Measurements from ENCODE around the gene TBX10.
"Not testable (repeated sequence)": the region's sequence is repeated elsewhere in the genome, so short reads cannot be mapped to it uniquely, and the experiment has no call there.

The TBX10 gene

DNA sequence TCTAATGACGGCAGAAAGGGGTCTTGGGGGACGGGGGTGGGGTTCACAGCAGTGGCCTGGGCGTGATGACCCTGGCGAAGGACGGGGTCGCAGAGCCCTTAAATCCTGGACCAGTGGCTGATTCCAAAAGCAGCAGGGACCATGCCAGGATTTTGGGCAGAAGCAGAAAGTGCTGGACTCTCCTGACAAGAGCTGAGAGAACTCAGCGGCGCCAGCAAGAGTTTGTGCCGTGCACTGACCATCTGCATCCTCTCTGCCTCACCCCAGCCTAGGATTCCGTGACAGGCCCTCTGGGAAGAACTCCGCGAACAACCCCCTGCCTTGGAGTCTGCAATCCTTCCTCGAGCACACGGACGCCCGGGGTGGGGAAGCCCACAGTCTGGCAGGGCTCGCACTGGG lies 33.5 kb downstream of the TBX10 start:
- Histone ChIP-seq H3K4me3 (ENCODE audit: low read length) (peak overlapping the region; percentile 89), H3K4me1 (ENCODE audit: control insufficient read depth, low read depth, low read length) (peaks cover 9% of the 10 kb centered on the region), H3K36me3 (ENCODE audit: control insufficient read depth, low read depth, low read length) (peaks cover 21% of the 10 kb centered on the region), H3K9me3 (ENCODE audit: control insufficient read depth, low read depth, low read length) (no peaks in the 10 kb centered on the region), H3K9ac (ENCODE audit: low read length) (peak overlapping the region; percentile 30), H3K27ac (ENCODE audit: low read length) (no peak overlapping the region), H3K27me3 (ENCODE audit: control insufficient read depth, insufficient read depth, low read length) (peaks cover 11% of the 10 kb centered on the region)

DNA sequence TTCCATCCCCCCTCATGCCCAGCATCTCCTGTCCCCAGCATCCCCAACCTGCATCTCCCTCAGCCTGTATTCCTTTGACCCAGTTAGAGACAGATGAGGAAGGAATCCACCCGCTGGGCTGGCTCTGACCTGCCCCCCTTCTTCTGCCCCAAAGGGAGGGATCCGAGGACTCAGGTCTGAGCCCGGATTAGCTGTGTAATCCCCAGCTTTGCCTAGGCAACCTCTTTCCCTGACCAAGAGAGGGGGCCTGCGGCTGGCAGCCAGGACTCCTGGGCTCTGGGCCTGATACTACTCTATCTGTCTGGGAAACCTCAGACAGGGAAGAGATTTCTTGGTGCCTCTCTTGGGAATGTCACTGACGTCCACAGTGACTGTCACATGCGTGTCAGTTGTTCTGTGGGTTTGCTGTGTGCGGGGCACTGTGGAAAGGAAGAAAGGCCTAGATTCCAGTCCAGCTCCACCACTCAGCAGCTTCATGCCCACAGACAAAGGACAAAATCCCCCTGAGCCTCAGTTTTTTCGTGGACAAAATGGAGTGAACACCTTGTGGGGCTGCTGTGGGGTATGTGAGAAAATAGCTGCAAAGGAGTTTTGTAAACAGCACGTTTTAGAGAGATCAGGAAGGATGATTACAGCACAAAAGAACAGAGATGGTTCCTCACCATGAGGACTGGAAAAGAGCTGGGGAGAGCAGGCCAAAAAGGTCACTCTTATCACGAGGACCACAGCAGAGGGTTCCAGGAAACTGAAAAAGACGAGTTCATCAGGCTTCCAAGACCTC lies 34.1 kb downstream of the TBX10 start:
- Histone ChIP-seq H3K4me1 (ENCODE audit: control insufficient read depth, low read depth, low read length) (peaks cover 9% of the 10 kb centered on the region), H3K9me3 (ENCODE audit: control insufficient read depth, low read depth, low read length) (no peaks in the 10 kb centered on the region), H3K9ac (ENCODE audit: low read length) (no peak overlapping the region), H3K36me3 (ENCODE audit: control insufficient read depth, low read depth, low read length) (peaks cover 20% of the 10 kb centered on the region), H3K27ac (ENCODE audit: low read length) (no peak overlapping the region), H3K27me3 (ENCODE audit: control insufficient read depth, insufficient read depth, low read length) (peaks cover 11% of the 10 kb centered on the region), H3K4me3 (ENCODE audit: low read length) (no peak overlapping the region)

DNA sequence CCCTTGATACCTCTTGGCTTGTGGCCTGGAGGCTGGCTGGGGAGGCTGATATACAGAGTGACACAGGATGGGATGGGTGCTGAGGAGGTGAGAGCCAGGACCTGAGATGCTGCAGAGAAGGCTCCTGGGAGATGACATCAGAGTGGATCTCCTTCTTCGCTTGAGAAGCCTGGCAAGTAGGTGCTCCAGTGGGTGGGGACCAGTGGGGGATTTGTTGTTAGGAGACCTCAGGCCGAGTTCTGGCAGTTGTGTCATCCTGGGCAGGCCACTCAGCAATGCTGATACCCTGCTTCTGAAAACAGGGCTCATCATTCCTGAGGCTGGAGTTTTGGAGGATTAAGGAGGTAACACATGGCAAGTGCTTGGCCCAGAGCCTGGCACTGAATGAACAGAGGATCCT lies 34.7 kb downstream of the TBX10 start:
- Histone ChIP-seq H3K27me3 (ENCODE audit: control insufficient read depth, insufficient read depth, low read length) (peaks cover 11% of the 10 kb centered on the region), H3K27ac (ENCODE audit: low read length) (no peak overlapping the region), H3K4me1 (ENCODE audit: control insufficient read depth, low read depth, low read length) (peaks cover 9% of the 10 kb centered on the region), H3K4me3 (ENCODE audit: low read length) (no peak overlapping the region), H3K36me3 (ENCODE audit: control insufficient read depth, low read depth, low read length) (peaks cover 14% of the 10 kb centered on the region), H3K9me3 (ENCODE audit: control insufficient read depth, low read depth, low read length) (no peaks in the 10 kb centered on the region), H3K9ac (ENCODE audit: low read length) (no peak overlapping the region)

DNA sequence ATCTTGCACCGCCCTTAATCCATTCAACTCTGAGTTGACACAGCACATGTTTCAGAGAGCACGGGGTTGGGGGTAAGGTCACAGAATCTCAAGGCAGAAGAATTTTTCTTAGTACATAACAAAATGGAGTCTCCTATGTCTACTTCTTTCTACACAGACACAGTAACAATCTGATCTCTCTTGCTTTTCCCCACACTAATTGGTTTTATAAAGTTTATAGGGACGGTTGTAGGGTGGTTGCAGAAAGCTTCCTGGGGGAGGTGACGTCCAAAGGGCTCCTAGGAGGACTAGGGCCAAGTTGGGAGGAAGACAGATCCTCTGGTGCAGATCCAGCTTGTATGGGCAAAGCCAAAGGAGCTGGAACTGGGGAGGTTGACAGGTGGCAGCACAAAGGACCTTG lies 35.4 kb downstream of the TBX10 start:
- H3K9me3 ChIP-seq (ENCODE audit: control insufficient read depth, low read depth, low read length); H3K36me3 ChIP-seq (ENCODE audit: control insufficient read depth, low read depth, low read length); H3K4me3 ChIP-seq (ENCODE audit: low read length); H3K27ac ChIP-seq (ENCODE audit: low read length); H3K4me1 ChIP-seq (ENCODE audit: control insufficient read depth, low read depth, low read length); H3K9ac ChIP-seq (ENCODE audit: low read length): not testable (repeated sequence)
- peaks cover 11% of the 10 kb centered on the region for H3K27me3 ChIP-seq (ENCODE audit: control insufficient read depth, insufficient read depth, low read length)

DNA sequence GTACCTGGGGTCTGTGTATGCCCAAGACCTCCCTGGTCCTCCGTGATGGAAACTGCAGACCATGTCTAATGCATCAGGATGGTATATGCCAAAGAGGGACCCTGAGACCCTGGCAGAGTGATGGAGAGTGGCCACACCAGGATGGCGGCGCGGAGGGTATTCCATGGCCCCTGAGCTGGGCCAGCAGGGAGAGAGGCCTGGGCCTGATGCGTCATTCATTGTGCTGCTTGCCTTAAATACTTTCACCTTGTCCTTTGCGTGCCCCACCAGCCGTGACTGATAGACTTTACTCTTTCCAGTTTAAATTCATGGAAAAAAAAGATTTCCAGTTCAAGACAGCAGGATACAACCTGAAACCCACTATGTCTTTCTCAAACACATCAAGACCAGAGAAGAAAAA lies 38.5 kb downstream of the TBX10 start:
- peaks cover 10% of the 10 kb centered on the region for H3K27me3 ChIP-seq (ENCODE audit: control insufficient read depth, insufficient read depth, low read length)
- H3K36me3 ChIP-seq (ENCODE audit: control insufficient read depth, low read depth, low read length), result no peaks in the 10 kb centered on the region
- H3K4me3 ChIP-seq (ENCODE audit: low read length), result no peak overlapping the region
- H3K9ac ChIP-seq (ENCODE audit: low read length), result no peak overlapping the region
- peaks cover 4% of the 10 kb centered on the region for H3K9me3 ChIP-seq (ENCODE audit: control insufficient read depth, low read depth, low read length)
- H3K4me1 ChIP-seq (ENCODE audit: control insufficient read depth, low read depth, low read length), result peaks cover 5% of the 10 kb centered on the region
- H3K27ac ChIP-seq (ENCODE audit: low read length), result no peak overlapping the region

DNA sequence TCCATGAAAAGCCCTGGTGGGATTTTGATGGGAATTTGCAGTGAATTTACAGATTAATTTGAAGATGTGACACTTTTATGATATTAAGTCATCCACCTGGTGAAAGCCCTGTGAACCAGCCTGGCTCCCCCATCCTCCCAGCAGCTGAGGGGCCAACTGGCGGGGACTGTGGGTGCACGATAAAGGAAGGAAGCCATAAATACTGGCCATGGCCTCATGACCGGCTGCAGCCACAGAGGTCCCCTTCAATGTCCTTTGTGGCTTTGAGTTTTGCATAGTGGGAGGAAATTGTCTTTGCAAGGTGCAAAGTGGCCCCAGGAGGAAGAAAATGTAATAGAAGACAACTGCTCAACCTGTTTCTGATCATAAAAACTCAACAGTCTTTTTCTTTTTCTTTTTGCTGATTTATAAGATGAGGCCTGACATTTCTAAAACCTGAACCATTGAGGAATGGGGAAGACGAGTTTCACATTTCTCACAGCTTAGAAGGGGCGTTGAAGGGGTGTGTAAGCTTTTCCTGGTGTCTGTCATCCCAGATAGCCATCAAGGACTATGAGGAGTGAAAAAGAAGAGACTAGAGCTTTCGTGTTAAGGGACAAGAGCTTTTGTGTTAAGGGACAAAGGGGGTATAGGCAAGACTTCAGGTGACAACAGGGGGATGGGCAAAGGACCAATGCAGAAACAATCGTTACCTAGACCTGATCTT lies 39.1 kb downstream of the TBX10 start:
- H3K9me3 ChIP-seq (ENCODE audit: control insufficient read depth, low read depth, low read length), result peaks cover 4% of the 10 kb centered on the region
- peaks cover 4% of the 10 kb centered on the region for H3K27me3 ChIP-seq (ENCODE audit: control insufficient read depth, insufficient read depth, low read length)
- no peak overlapping the region for H3K27ac ChIP-seq (ENCODE audit: low read length)
- no peaks in the 10 kb centered on the region for H3K36me3 ChIP-seq (ENCODE audit: control insufficient read depth, low read depth, low read length)
- H3K4me3 ChIP-seq (ENCODE audit: low read length), result no peak overlapping the region
- H3K4me1 ChIP-seq (ENCODE audit: control insufficient read depth, low read depth, low read length), result no peaks in the 10 kb centered on the region
- no peak overlapping the region for H3K9ac ChIP-seq (ENCODE audit: low read length)

DNA sequence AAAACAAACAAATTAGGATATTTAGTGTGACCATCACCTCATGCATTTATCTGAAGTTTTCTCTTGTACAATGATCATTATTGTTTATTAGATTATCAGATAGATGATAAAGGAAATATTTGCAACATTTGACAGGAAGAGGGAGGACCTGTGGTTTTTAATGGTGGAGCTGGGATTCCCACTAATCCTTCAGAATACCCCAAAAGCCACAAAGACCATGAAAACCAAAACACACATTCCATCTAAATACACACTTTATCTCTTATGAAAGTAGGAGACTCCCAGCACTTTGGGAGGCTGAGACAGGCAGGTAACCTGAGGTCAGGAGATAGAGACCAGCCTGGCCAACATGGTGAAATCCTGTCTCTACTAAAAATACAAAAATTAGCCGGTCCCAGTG lies 40.4 kb downstream of the TBX10 start:
- no peaks in the 10 kb centered on the region for H3K27me3 ChIP-seq (ENCODE audit: control insufficient read depth, insufficient read depth, low read length)
- H3K4me3 ChIP-seq (ENCODE audit: low read length), result no peak overlapping the region
- no peak overlapping the region for H3K9ac ChIP-seq (ENCODE audit: low read length)
- H3K27ac ChIP-seq (ENCODE audit: low read length), result no peak overlapping the region
- H3K4me1 ChIP-seq (ENCODE audit: control insufficient read depth, low read depth, low read length), result no peaks in the 10 kb centered on the region
- H3K9me3 ChIP-seq (ENCODE audit: control insufficient read depth, low read depth, low read length), result peaks cover 4% of the 10 kb centered on the region
- H3K36me3 ChIP-seq (ENCODE audit: control insufficient read depth, low read depth, low read length), result no peaks in the 10 kb centered on the region

DNA sequence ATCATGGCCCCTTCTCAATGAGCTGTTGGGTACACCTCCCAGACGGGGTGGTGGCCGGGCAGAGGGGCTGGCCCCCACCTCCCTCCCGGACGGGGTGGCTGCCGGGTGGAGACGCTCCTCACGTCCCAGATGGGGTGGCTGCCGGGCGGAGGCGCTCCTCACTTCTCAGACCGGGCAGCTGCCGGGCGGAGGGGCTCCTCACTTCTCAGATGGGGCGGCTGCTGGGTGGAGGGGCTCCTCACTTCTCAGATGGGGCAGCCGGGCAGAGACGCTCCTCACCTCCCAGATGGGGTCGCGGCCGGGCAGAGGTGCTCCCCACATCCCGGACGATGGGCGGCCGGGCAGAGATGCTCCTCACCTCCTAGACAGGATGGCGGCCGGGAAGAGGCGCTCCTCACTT lies 41.6 kb downstream of the TBX10 start:
- H3K4me3 ChIP-seq (ENCODE audit: low read length); H3K4me1 ChIP-seq (ENCODE audit: control insufficient read depth, low read depth, low read length); H3K9me3 ChIP-seq (ENCODE audit: control insufficient read depth, low read depth, low read length): not testable (repeated sequence)

DNA sequence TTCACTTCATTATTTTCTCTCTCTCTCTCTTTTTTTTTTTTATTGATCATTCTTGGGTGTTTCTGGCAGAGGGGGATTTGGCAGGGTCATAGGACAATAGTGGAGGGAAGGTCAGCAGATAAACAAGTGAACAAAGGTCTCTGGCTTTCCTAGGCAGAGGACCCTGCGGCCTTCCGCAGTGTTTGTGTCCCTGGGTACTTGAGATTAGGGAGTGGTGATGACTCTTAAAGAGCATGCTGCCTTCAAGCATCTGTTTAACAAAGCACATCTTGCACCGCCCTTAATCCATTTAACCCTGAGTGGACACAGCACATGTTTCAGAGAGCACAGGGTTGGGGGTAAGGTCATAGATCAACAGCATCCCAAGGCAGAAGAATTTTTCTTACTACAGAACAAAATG lies 42.1 kb downstream of the TBX10 start:
- not testable (repeated sequence) for H3K4me3 ChIP-seq (ENCODE audit: low read length); H3K27ac ChIP-seq (ENCODE audit: low read length); H3K4me1 ChIP-seq (ENCODE audit: control insufficient read depth, low read depth, low read length); H3K9me3 ChIP-seq (ENCODE audit: control insufficient read depth, low read depth, low read length); H3K27me3 ChIP-seq (ENCODE audit: control insufficient read depth, insufficient read depth, low read length); H3K36me3 ChIP-seq (ENCODE audit: control insufficient read depth, low read depth, low read length); H3K9ac ChIP-seq (ENCODE audit: low read length)

More for the DNA sequence above, 41.6 kb downstream of the TBX10 start:
- not testable (repeated sequence) for H3K27ac ChIP-seq (ENCODE audit: low read length); H3K36me3 ChIP-seq (ENCODE audit: control insufficient read depth, low read depth, low read length); H3K9ac ChIP-seq (ENCODE audit: low read length); H3K27me3 ChIP-seq (ENCODE audit: control insufficient read depth, insufficient read depth, low read length)

DNA sequence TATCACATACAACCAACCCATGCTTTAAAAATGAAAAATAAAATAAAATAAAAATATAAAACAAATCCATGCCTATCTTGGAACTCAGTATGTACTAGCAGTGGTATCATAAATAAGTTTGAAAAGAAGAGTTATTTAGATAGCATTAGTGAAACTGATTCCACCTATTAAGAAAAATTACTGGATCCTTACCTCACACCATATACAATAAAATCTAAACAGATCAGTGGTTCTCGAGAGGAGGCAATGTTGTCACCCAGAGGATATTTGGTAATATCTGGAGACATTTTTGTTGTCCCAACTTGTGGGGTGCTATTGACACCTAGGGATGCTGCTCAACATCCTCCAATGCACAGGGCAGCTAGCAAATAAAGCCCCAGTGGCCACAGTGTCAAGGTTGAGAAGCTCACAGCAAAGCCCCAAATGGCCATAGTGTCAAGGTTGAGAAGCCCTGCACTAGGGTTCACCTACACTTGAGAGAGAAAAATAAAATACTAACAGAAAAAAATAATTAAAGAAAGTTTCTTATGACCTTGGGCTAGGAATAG lies 42.7 kb downstream of the TBX10 start:
- Histone ChIP-seq H3K27me3 (ENCODE audit: control insufficient read depth, insufficient read depth, low read length) (no peaks in the 10 kb centered on the region), H3K9me3 (ENCODE audit: control insufficient read depth, low read depth, low read length) (peaks cover 4% of the 10 kb centered on the region), H3K9ac (ENCODE audit: low read length) (no peak overlapping the region), H3K4me1 (ENCODE audit: control insufficient read depth, low read depth, low read length) (no peaks in the 10 kb centered on the region), H3K36me3 (ENCODE audit: control insufficient read depth, low read depth, low read length) (no peaks in the 10 kb centered on the region), H3K27ac (ENCODE audit: low read length) (no peak overlapping the region), H3K4me3 (ENCODE audit: low read length) (no peak overlapping the region)

DNA sequence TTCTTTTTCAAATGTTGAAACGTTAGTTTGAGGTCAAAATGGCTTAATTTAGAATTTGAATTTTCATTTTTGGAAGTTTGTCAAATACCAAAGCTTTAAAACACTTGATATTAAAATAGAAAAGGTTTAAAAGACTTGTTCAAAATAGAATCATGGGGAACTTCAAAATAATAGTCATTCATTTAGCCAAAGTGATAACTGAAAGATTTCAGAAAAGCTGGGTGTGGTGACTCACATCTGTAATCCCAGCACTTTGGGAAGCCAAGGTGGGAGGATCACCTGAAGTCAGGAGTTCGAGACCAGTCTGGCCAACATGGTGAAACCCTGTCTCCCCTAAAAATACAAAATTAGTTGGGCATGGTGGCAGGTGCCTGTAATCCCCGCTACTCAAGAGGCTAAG lies 45.1 kb downstream of the TBX10 start:
- H3K36me3 ChIP-seq (ENCODE audit: control insufficient read depth, low read depth, low read length), result no peaks in the 10 kb centered on the region
- H3K27me3 ChIP-seq (ENCODE audit: control insufficient read depth, insufficient read depth, low read length), result no peaks in the 10 kb centered on the region
- H3K4me1 ChIP-seq (ENCODE audit: control insufficient read depth, low read depth, low read length), result no peaks in the 10 kb centered on the region
- no peak overlapping the region for H3K9ac ChIP-seq (ENCODE audit: low read length)
- peaks cover 4% of the 10 kb centered on the region for H3K9me3 ChIP-seq (ENCODE audit: control insufficient read depth, low read depth, low read length)
- no peak overlapping the region for H3K27ac ChIP-seq (ENCODE audit: low read length)
- no peak overlapping the region for H3K4me3 ChIP-seq (ENCODE audit: low read length)

DNA sequence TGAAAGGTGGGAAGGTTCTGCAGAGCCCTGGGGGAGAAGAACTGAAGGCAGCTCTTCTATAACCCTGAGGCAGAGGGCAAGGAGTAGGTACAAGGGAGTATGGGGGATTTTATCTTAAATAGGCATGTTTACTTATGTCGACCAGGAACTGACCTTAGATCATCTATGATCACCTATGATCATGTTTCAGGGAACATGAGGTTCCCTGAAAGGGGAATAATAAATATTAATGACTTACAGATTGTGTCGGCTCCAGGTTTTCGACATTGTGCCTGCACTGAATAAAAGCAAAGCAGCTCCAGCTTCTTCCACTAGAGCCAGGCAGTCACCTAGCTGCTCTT lies 46.0 kb downstream of the TBX10 start:
- Histone ChIP-seq H3K9me3 (ENCODE audit: control insufficient read depth, low read depth, low read length) (peaks cover 4% of the 10 kb centered on the region), H3K36me3 (ENCODE audit: control insufficient read depth, low read depth, low read length) (no peaks in the 10 kb centered on the region), H3K4me3 (ENCODE audit: low read length) (no peak overlapping the region), H3K27ac (ENCODE audit: low read length) (no peak overlapping the region), H3K27me3 (ENCODE audit: control insufficient read depth, insufficient read depth, low read length) (no peaks in the 10 kb centered on the region), H3K4me1 (ENCODE audit: control insufficient read depth, low read depth, low read length) (no peaks in the 10 kb centered on the region), H3K9ac (ENCODE audit: low read length) (no peak overlapping the region)

All from iPS-18a (cell line).